Stimulated activated memory B cell treated with anti-CD40 and anti-IgM and Interleukin-4, amounts not matched to agents 10 μg/mL and 1 μg/mL and 100 μg/mL, for 72 hours (primary cell): ENCODE measurements around the gene U2AF2.

Experiments used
- ATAC-seq: fragments of 150-1000 bp; cut with Tn5 transposase; 2 replicates; pipeline ENCODE4 v1.10.0; 2021
- H3K27ac Mint-ChIP-seq: one replicate; pipeline ENCODE4 v1.8.0; 2022; ENCODE audit warnings: mild to moderate bottlenecking, mixed read lengths
- H3K27me3 Mint-ChIP-seq: one replicate; pipeline ENCODE4 v1.8.0; 2022; ENCODE audit warnings: mixed read lengths
- H3K36me3 Mint-ChIP-seq: one replicate; pipeline ENCODE4 v1.8.0; 2022; ENCODE audit warnings: mixed read lengths
- H3K4me1 Mint-ChIP-seq: one replicate; pipeline ENCODE4 v1.8.0; 2022; ENCODE audit warnings: mixed read lengths
- H3K4me3 Mint-ChIP-seq: one replicate; pipeline ENCODE4 v1.8.0; 2022; ENCODE audit warnings: mild to moderate bottlenecking, moderate library complexity, mixed read lengths
- H3K9me3 Mint-ChIP-seq: one replicate; pipeline ENCODE4 v1.8.0; 2022; ENCODE audit warnings: mixed read lengths

Gene U2AF2

GRCh38 chr19:55646889-55647731 lies 7.7 kb upstream of the U2AF2 start:
- Mint-ChIP-seq H3K9me3 (no peaks in the 10 kb centered on the region), H3K4me1 (peaks cover 73% of the 10 kb centered on the region), H3K36me3 (peaks cover 63% of the 10 kb centered on the region), H3K27me3 (no peaks in the 10 kb centered on the region), H3K4me3 (peak overlapping the region; percentile 96), H3K27ac (peak overlapping the region; percentile 97)
- ATAC-seq, result peak; percentile 9

- H3K36me3 Mint-ChIP-seq, result peaks cover 65% of the 10 kb centered on the region
- peak; percentile 48 for ATAC-seq
Measured at GRCh38 chr19:55647732-55648584, 6.9 kb upstream of the U2AF2 start, which contains the start of gene CCDC106. CCDC106 (plus strand) TSS chr19:55648212; CDS start chr19:55649047, 835 bp downstream.

GRCh38 chr19:55648585-55649267 lies 6.1 kb upstream of the U2AF2 start:
- Mint-ChIP-seq H3K4me3 (peak overlapping the region; percentile 95), H3K9me3 (no peaks in the 10 kb centered on the region), H3K36me3 (peaks cover 61% of the 10 kb centered on the region), H3K27me3 (no peaks in the 10 kb centered on the region), H3K4me1 (peaks cover 64% of the 10 kb centered on the region), H3K27ac (peak overlapping the region; percentile 97)
- no peak for ATAC-seq

More at GRCh38 chr19:55647732-55648584, 6.9 kb upstream of the U2AF2 start, which contains the start of gene CCDC106:
- Mint-ChIP-seq H3K4me3 (peak within 1 kb of the TSS; percentile 96), H3K27ac (peak within 1 kb of the TSS; percentile 97), H3K9me3 (no peaks in the 10 kb centered on the region), H3K27me3 (no peaks in the 10 kb centered on the region), H3K4me1 (peaks cover 72% of the 10 kb centered on the region)

- Mint-ChIP-seq H3K36me3 (peaks cover 59% of the 10 kb centered on the region), H3K4me1 (peaks cover 57% of the 10 kb centered on the region), H3K27me3 (no peaks in the 10 kb centered on the region), H3K4me3 (peak overlapping the region; percentile 95), H3K9me3 (no peaks in the 10 kb centered on the region), H3K27ac (peak overlapping the region; percentile 97)
- ATAC-seq, result no peak
Measured at GRCh38 chr19:55649268-55650125, 5.3 kb upstream of the U2AF2 start.

GRCh38 chr19:55650126-55650557 lies 4.7 kb upstream of the U2AF2 start:
- H3K4me1 Mint-ChIP-seq, result peaks cover 51% of the 10 kb centered on the region
- H3K36me3 Mint-ChIP-seq, result peaks cover 54% of the 10 kb centered on the region
- H3K27ac Mint-ChIP-seq, result peak overlapping the region; percentile 97
- H3K9me3 Mint-ChIP-seq, result no peaks in the 10 kb centered on the region
- no peak for ATAC-seq
- no peaks in the 10 kb centered on the region for H3K27me3 Mint-ChIP-seq
- peak overlapping the region; percentile 95 for H3K4me3 Mint-ChIP-seq

- Mint-ChIP-seq H3K4me1 (peaks cover 47% of the 10 kb centered on the region), H3K27me3 (no peaks in the 10 kb centered on the region), H3K27ac (peak overlapping the region; percentile 97), H3K9me3 (no peaks in the 10 kb centered on the region), H3K36me3 (peaks cover 54% of the 10 kb centered on the region), H3K4me3 (peak overlapping the region; percentile 95)
- no peak for ATAC-seq
Measured at GRCh38 chr19:55650602-55651230, 4.1 kb upstream of the U2AF2 start.

- Mint-ChIP-seq H3K27me3 (no peaks in the 10 kb centered on the region), H3K27ac (peak overlapping the region; percentile 97), H3K4me1 (peaks cover 53% of the 10 kb centered on the region), H3K9me3 (no peaks in the 10 kb centered on the region), H3K36me3 (peaks cover 55% of the 10 kb centered on the region), H3K4me3 (peak overlapping the region; percentile 95)
- no peak for ATAC-seq
Measured at GRCh38 chr19:55651236-55651635, 3.6 kb upstream of the U2AF2 start.

- no peak for ATAC-seq
- peaks cover 53% of the 10 kb centered on the region for H3K4me1 Mint-ChIP-seq
- H3K36me3 Mint-ChIP-seq, result peaks cover 45% of the 10 kb centered on the region
- no peaks in the 10 kb centered on the region for H3K27me3 Mint-ChIP-seq
- no peak overlapping the region for H3K4me3 Mint-ChIP-seq
- no peaks in the 10 kb centered on the region for H3K9me3 Mint-ChIP-seq
- no peak overlapping the region for H3K27ac Mint-ChIP-seq
Measured at GRCh38 chr19:55652311-55653128, 2.3 kb upstream of the U2AF2 start.

GRCh38 chr19:55653651-55654322 lies 1.0 kb upstream of the U2AF2 start:
- peaks cover 42% of the 10 kb centered on the region for H3K36me3 Mint-ChIP-seq
- H3K4me3 Mint-ChIP-seq, result peak overlapping the region; percentile 85
- no peaks in the 10 kb centered on the region for H3K27me3 Mint-ChIP-seq
- H3K27ac Mint-ChIP-seq, result peak overlapping the region; percentile 97
- peak; percentile 67 for ATAC-seq
- peaks cover 58% of the 10 kb centered on the region for H3K4me1 Mint-ChIP-seq
- no peaks in the 10 kb centered on the region for H3K9me3 Mint-ChIP-seq

GRCh38 chr19:55654323-55654867 lies 440 bp upstream of the U2AF2 start:
- Mint-ChIP-seq H3K27ac (peak overlapping the region; percentile 97), H3K27me3 (no peaks in the 10 kb centered on the region), H3K4me1 (peaks cover 58% of the 10 kb centered on the region), H3K4me3 (peak overlapping the region; percentile 85), H3K36me3 (peaks cover 41% of the 10 kb centered on the region), H3K9me3 (no peaks in the 10 kb centered on the region)
- ATAC-seq, result peak; percentile 84

GRCh38 chr19:55655648-55656040 lies 809 bp downstream of the U2AF2 start:
- H3K36me3 Mint-ChIP-seq, result peaks cover 41% of the 10 kb centered on the region
- peak overlapping the region; percentile 97 for H3K27ac Mint-ChIP-seq
- peaks cover 58% of the 10 kb centered on the region for H3K4me1 Mint-ChIP-seq
- no peaks in the 10 kb centered on the region for H3K27me3 Mint-ChIP-seq
- no peaks in the 10 kb centered on the region for H3K9me3 Mint-ChIP-seq
- H3K4me3 Mint-ChIP-seq, result peak overlapping the region; percentile 85
- ATAC-seq, result no peak

- Mint-ChIP-seq H3K27me3 (no peaks in the 10 kb centered on the region), H3K27ac (peak overlapping the region; percentile 97), H3K4me1 (peaks cover 54% of the 10 kb centered on the region), H3K36me3 (peaks cover 41% of the 10 kb centered on the region), H3K9me3 (no peaks in the 10 kb centered on the region), H3K4me3 (peak overlapping the region; percentile 85)
- no peak for ATAC-seq
Measured at GRCh38 chr19:55656552-55656951, 1.7 kb downstream of the U2AF2 start.
